Uterus (tissue), 4 donors: ENCODE measurements around the gene FUT4. TPM values are rescaled to one million over a fixed set of nuclear protein-coding genes. Genes with fewer than 3 reads are reported as not detected.

ENCODE experiments used
- DNase-seq, 2 donors: peaks; one replicate each; pipeline ENCODE4 v3.0.0-alpha.2; 2019 to 2020
- H3K27ac ChIP-seq, 2 donors: fragments of 200-600 bp; sonication (generic); 1 replicate in 1 of 2; 2 replicates in 1 of 2; pipeline ENCODE4 v1.5.1; 2016 to 2018
- H3K27me3 ChIP-seq, 2 donors: fragments of 200-600 bp; sonication (generic); one replicate each; pipeline ENCODE4 v1.5.1; 2018 to 2019; ENCODE audit warnings: control low read depth in 1 of 2
- H3K36me3 ChIP-seq, 2 donors: fragments of 200-600 bp; sonication (generic); one replicate each; pipeline ENCODE4 v1.5.1; 2019; ENCODE audit warnings: control low read depth in 1 of 2
- H3K4me1 ChIP-seq, 2 donors: fragments of 200-600 bp; sonication (generic); one replicate each; pipeline ENCODE4 v1.5.1; 2018 to 2019; ENCODE audit warnings: control low read depth in 1 of 2
- H3K4me3 ChIP-seq, 2 donors: fragments of 200-600 bp; sonication (generic); 1 replicate in 1 of 2; 2 replicates in 1 of 2; pipeline ENCODE4 v1.5.1; 2018 to 2019; ENCODE audit warnings: mild to moderate bottlenecking in 1 of 2
- H3K9me3 ChIP-seq, 2 donors: fragments of 200-600 bp; sonication (generic); one replicate each; pipeline ENCODE4 v1.5.1; 2019; ENCODE audit warnings: control low read depth in 1 of 2
- CTCF ChIP-seq, 4 experiments: fragments of 200-600 bp in 2 of 4; fragments of 450-650 bp in 2 of 4; sonication (generic) in 2 of 4; IDR thresholded peaks; one replicate each; pipeline ENCODE4 v1.5.1; 2016 to 2019; ENCODE audit warnings: antibody characterized with exemption in 4 of 4, mild to moderate bottlenecking in 2 of 4, moderate library complexity in 1 of 4
- POLR2A ChIP-seq, 2 donors: fragments of 450-650 bp; IDR thresholded peaks; one replicate each; pipeline ENCODE4 v1.6.1; 2016; ENCODE audit warnings: antibody characterized with exemption in 2 of 2, mild to moderate bottlenecking in 1 of 2, moderate library complexity in 1 of 2
- intact Hi-C: fragments of 100-400 bp; cut with DNase I; formaldehyde crosslinking; loops from one replicate; pipeline ENCODE4 v1.15.1; 2023; ENCODE audit warnings: low total_unique reads
- total RNA-seq, 4 donors: library from RNA; depleted of rRNA in 3 of 4; stranded (reverse); fragments of >200 nt in 3 of 4; gene quantifications; one replicate each; pipeline versions ENCODE4 v1.1.0 to v1.2.4, GENCODE V29; 2014 to 2023
- donor health status: DM: yes; HTN: yes; CAD: no.

Gene FUT4
- total RNA-seq, 4 donors from 2014 or later: 2.6 to 15.2 (median 9.2) TPM

GRCh38 chr11:94515398-94515797 is 28.3 kb upstream of the FUT4 start:
- TF ChIP-seq POLR2A (IDR thresholded peaks at IDR 0.05): no peak
- no peak for TF ChIP-seq CTCF (IDR thresholded peaks at IDR 0.05)
- intact Hi-C loops: loop anchor here (10.0 kb wide), 1 partner anchor 69 kb away; no protein-coding TSS in a partner anchor
- Histone ChIP-seq H3K36me3 (no peaks in the 10 kb centered on the region), H3K4me3 (no peak overlapping the region), H3K27me3 (no peaks in the 10 kb centered on the region), H3K4me1 (no peaks in the 10 kb centered on the region), H3K9me3 (no peaks in the 10 kb centered on the region), H3K27ac (no peak overlapping the region)
- DNase-seq: no peak

GRCh38 chr11:94516725-94517124 is 27.0 kb upstream of the FUT4 start:
- H3K27me3 ChIP-seq: no peaks in the 10 kb centered on the region
- DNase-seq: no peak
- no peaks in the 10 kb centered on the region for H3K9me3 ChIP-seq
- H3K27ac ChIP-seq: no peak overlapping the region
- no peak overlapping the region for H3K4me3 ChIP-seq
- no peaks in the 10 kb centered on the region for H3K4me1 ChIP-seq
- no peaks in the 10 kb centered on the region for H3K36me3 ChIP-seq
- TF ChIP-seq POLR2A (IDR thresholded peaks at IDR 0.05) (no peak), CTCF (IDR thresholded peaks at IDR 0.05) (no peak)
- intact Hi-C loops: loop anchor here (10.0 kb wide), 1 partner anchor 68 kb away; no protein-coding TSS in a partner anchor

GRCh38 chr11:94518300-94518699 is 25.4 kb upstream of the FUT4 start:
- H3K27me3 ChIP-seq: no peaks in the 10 kb centered on the region
- H3K9me3 ChIP-seq: no peaks in the 10 kb centered on the region
- TF ChIP-seq CTCF (IDR thresholded peaks at IDR 0.05): no peak
- no peak for TF ChIP-seq POLR2A (IDR thresholded peaks at IDR 0.05)
- no peak overlapping the region for H3K27ac ChIP-seq
- DNase-seq: no peak
- H3K36me3 ChIP-seq: no peaks in the 10 kb centered on the region
- no peak overlapping the region for H3K4me3 ChIP-seq
- intact Hi-C loops: loop anchor here (10.0 kb wide), 1 partner anchor 67 kb away; no protein-coding TSS in a partner anchor
- no peaks in the 10 kb centered on the region for H3K4me1 ChIP-seq

- H3K27ac ChIP-seq: no peak overlapping the region
- H3K27me3 ChIP-seq: no peaks in the 10 kb centered on the region
- peak; percentile 58 to 75 (median 65) for TF ChIP-seq CTCF (IDR thresholded peaks at IDR 0.05)
- no peak for TF ChIP-seq POLR2A (IDR thresholded peaks at IDR 0.05)
- intact Hi-C loops: loop anchor here (10.0 kb wide), 1 partner anchor 65 kb away; no protein-coding TSS in a partner anchor
- no peaks in the 10 kb centered on the region for H3K9me3 ChIP-seq
- no peak for DNase-seq
- no peaks in the 10 kb centered on the region for H3K4me1 ChIP-seq
- no peak overlapping the region for H3K4me3 ChIP-seq
- no peaks in the 10 kb centered on the region for H3K36me3 ChIP-seq
Measured at GRCh38 chr11:94519478-94520084, 24.1 kb upstream of the FUT4 start.

GRCh38 chr11:94521684-94522083 is 22.0 kb upstream of the FUT4 start:
- intact Hi-C loops: no loop called here
- Histone ChIP-seq H3K4me3 (no peak overlapping the region), H3K27ac (no peak overlapping the region), H3K9me3 (no peaks in the 10 kb centered on the region), H3K4me1 (no peaks in the 10 kb centered on the region), H3K36me3 (no peaks in the 10 kb centered on the region), H3K27me3 (no peaks in the 10 kb centered on the region)
- no peak for TF ChIP-seq CTCF (IDR thresholded peaks at IDR 0.05)
- no peak for TF ChIP-seq POLR2A (IDR thresholded peaks at IDR 0.05)
- no peak for DNase-seq
